HCT116 (cell line): ENCODE data around the gene ZCCHC24. TPM values are rescaled to one million over a fixed set of nuclear protein-coding genes. Genes with fewer than 3 reads are reported as not detected.

Experiments
- CBX3 ChIP-seq: IDR thresholded peaks from 2 replicates; pipeline ENCODE4 v1.6.1; 2012; ENCODE audit warnings: low read depth
- CEBPB ChIP-seq: IDR thresholded peaks from 2 replicates; pipeline ENCODE4 v1.6.1; 2012; ENCODE audit warnings: low read depth
- CTCF ChIP-seq, 3 experiments: fragments of 200-600 bp in 1 of 3; sonication (generic) in 1 of 3; IDR thresholded peaks in 2 of 3; conservative IDR thresholded peaks in 1 of 3; 2 replicates each; pipeline ENCODE4 v1.5.1; 2012 to 2017; ENCODE audit warnings: low read depth in 2 of 3, low read length in 2 of 3, antibody characterized with exemption in 1 of 3, borderline replicate concordance in 1 of 3, control low read depth in 1 of 3, mild to moderate bottlenecking in 1 of 3, mixed read lengths in 1 of 3, mixed run types in 1 of 3, moderate library complexity in 1 of 3; ENCODE audit not compliant: insufficient read depth in 1 of 3
- EGR1 ChIP-seq: IDR thresholded peaks from 2 replicates; pipeline ENCODE4 v1.6.1; 2012; ENCODE audit warnings: low read depth
- SIN3A ChIP-seq: IDR thresholded peaks from 2 replicates; pipeline ENCODE4 v1.6.1; 2012; ENCODE audit warnings: low read depth
- SP1 ChIP-seq: IDR thresholded peaks from 2 replicates; pipeline ENCODE4 v1.6.1; 2012; ENCODE audit warnings: low read depth
- YY1 ChIP-seq: IDR thresholded peaks from 2 replicates; pipeline ENCODE4 v1.6.1; 2011; ENCODE audit warnings: low read length, low read depth, moderate library complexity, mild to moderate bottlenecking; ENCODE audit not compliant: insufficient replicate concordance; ENCODE audit errors: extremely low read depth
- total RNA-seq: library from RNA; stranded (reverse); gene quantifications from one replicate; pipeline ENCODE4 v1.2.1, GENCODE V29; 2021; ENCODE audit not compliant: unreplicated experiment
- TF ChIP-seq, protein P1 (sequence below): IDR thresholded peaks from 2 replicates; pipeline ENCODE4 v1.6.1; 2011; ENCODE audit warnings: mild to moderate bottlenecking, low read length, moderate library complexity; ENCODE audit not compliant: insufficient replicate concordance; ENCODE audit errors: extremely low read depth
- TF ChIP-seq, protein P2 (sequence below): IDR thresholded peaks from 2 replicates; pipeline ENCODE4 v1.6.1; 2012

ZCCHC24 gene
- total RNA-seq, 1 experiment from 2014 or later = 7.0 TPM

DNA sequence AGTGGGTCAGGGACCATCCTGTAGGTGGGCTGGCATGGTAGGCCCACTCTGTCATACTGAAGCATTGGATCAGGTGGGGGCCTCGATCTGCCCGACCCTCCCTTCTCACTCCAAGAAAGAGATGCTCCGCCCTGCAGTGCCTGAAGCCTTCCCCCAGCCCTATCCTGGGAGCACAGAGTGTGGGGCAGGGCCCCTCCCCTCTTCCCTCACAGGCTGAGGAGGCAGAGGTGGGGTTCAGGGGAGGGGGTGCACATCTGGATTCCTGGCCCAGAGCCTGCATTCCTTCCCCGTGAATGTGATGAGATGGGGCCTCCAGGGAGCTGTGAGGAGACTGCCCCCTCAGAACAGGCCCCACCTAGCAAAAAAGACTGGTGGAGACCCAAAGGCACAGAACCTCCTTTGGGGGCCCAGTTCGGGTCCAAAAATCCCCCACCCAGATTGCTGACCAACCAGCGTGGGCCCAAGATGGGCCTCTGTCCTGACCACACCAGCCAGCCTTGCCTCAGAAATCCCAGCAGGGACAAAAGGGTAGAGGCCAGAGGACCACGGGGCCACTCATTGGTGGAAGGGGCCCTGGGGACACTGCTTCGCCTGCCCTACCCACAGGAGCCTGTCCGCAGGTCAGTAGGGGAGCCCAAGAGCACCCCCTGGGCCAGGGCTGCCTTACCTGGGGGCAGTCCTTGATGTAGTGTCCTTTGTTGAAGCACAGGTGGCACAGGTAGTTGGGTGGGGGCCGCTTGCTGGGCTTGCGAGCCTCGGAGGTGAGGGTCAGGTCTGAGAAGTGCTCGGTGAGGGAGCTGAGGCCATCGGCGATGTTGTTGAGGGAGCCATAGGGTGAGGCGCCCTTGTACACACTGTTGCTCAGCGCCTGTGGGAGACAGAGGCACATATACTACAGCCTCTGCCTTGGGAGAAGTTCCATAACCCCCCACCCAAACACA is 13.3 kb downstream of the ZCCHC24 start (continued):
- TF ChIP-seq, protein P1, sequence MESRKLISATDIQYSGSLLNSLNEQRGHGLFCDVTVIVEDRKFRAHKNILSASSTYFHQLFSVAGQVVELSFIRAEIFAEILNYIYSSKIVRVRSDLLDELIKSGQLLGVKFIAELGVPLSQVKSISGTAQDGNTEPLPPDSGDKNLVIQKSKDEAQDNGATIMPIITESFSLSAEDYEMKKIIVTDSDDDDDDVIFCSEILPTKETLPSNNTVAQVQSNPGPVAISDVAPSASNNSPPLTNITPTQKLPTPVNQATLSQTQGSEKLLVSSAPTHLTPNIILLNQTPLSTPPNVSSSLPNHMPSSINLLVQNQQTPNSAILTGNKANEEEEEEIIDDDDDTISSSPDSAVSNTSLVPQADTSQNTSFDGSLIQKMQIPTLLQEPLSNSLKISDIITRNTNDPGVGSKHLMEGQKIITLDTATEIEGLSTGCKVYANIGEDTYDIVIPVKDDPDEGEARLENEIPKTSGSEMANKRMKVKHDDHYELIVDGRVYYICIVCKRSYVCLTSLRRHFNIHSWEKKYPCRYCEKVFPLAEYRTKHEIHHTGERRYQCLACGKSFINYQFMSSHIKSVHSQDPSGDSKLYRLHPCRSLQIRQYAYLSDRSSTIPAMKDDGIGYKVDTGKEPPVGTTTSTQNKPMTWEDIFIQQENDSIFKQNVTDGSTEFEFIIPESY = no peak
- TF ChIP-seq CBX3 = no peak
- TF ChIP-seq, protein P2, sequence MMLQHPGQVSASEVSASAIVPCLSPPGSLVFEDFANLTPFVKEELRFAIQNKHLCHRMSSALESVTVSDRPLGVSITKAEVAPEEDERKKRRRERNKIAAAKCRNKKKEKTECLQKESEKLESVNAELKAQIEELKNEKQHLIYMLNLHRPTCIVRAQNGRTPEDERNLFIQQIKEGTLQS = no peak
- no peak for TF ChIP-seq CTCF (IDR thresholded peaks at IDR 0.05 in 2 of 3, conservative IDR thresholded peaks at IDR 0.05 in 1 of 3; ENCODE audit: borderline replicate concordance in 1 of 3, insufficient read depth in 1 of 3, low read depth in 2 of 3, low read length in 2 of 3)
- TF ChIP-seq CEBPB = no peak
- TF ChIP-seq YY1 = no peak
- TF ChIP-seq SP1 = no peak
- TF ChIP-seq SIN3A = no peak
- TF ChIP-seq EGR1 = no peak
